Naive thymus-derived CD8-positive, alpha-beta T cell (primary cell): ENCODE results near the gene FAM43A. TPM values are rescaled to one million over a fixed set of nuclear protein-coding genes. Genes with fewer than 3 reads are reported as not detected.

Source experiments
- ATAC-seq, 2 donors: fragments of 150-1000 bp; cut with Tn5 transposase in 1 of 2; sonication (Bioruptor Pico), chemical (Tn5 transposase) in 1 of 2; 1 replicate in 1 of 2; 2 replicates in 1 of 2; pipeline ENCODE4 v1.10.0; 2021; ENCODE audit warnings: mild to moderate bottlenecking in 2 of 2, moderate library complexity in 2 of 2
- POLR2A ChIA-PET: fragments of 350-600 bp; sonication (Branson Sonifier 250); formaldehyde crosslinking; loops from one replicate; lab custom pipeline; 2021; ENCODE audit warnings: antibody characterized with exemption; lab: Charles Lee
- DNase-seq, 10 donors: peaks; one replicate each; pipeline versions ENCODE4 v3.0.0 to v3.0.0-alpha.2; 2020 to 2022
- H3K27ac Mint-ChIP-seq, 10 donors: one replicate each; pipeline ENCODE4 v1.8.0; 2020 to 2022; ENCODE audit warnings: mild to moderate bottlenecking in 10 of 10, mixed read lengths in 10 of 10, moderate library complexity in 4 of 10, inconsistent platforms in 1 of 10
- H3K27me3 Mint-ChIP-seq, 5 donors: one replicate each; pipeline ENCODE4 v1.8.0; 2021 to 2022; ENCODE audit warnings: mixed read lengths in 5 of 5
- H3K36me3 Mint-ChIP-seq, 3 donors: one replicate each; pipeline ENCODE4 v1.8.0; 2020 to 2022; ENCODE audit warnings: mixed read lengths in 3 of 3, mild to moderate bottlenecking in 2 of 3, inconsistent platforms in 1 of 3
- H3K4me1 Mint-ChIP-seq, 4 donors: one replicate each; pipeline ENCODE4 v1.8.0; 2021 to 2022; ENCODE audit warnings: mixed read lengths in 4 of 4
- H3K4me3 Mint-ChIP-seq, 10 donors: one replicate each; pipeline ENCODE4 v1.8.0; 2020 to 2022; ENCODE audit warnings: mild to moderate bottlenecking in 10 of 10, mixed read lengths in 10 of 10, moderate library complexity in 6 of 10, inconsistent platforms in 1 of 10
- H3K9me3 Mint-ChIP-seq, 9 donors: one replicate each; pipeline ENCODE4 v1.8.0; 2020 to 2022; ENCODE audit warnings: mixed read lengths in 9 of 9, mild to moderate bottlenecking in 3 of 9, inconsistent platforms in 1 of 9, moderate library complexity in 1 of 9
- polyA plus RNA-seq, 3 donors: library from polyadenylated mRNA; unstranded; fragments of 300-500 nt; fragmentation: Illumina TruSeq; gene quantifications; one replicate each; pipeline ENCODE4 v1.2.3, GENCODE V29; 2021
- total RNA-seq, 8 experiments: library from RNA in 2 of 8; stranded (reverse) in 2 of 8; gene quantifications; one replicate each; pipeline ENCODE4 v1.2.3 and lab custom pipeline; 2021 to 2026

FAM43A gene
- total and polyA plus RNA-seq, 5 experiments from 2014 or later: 0.40 to 3.8 (median 1.1) TPM

- Mint-ChIP-seq H3K27me3 (peaks cover 0 to 15% (median 0%) of the 10 kb centered on the region in 5 donors), H3K27ac (peak overlapping the region in 2 of 10 donors; percentile 2 to 38), H3K36me3 (no peaks in the 10 kb centered on the region), H3K4me1 (peaks cover 16 to 33% (median 23%) of the 10 kb centered on the region in 4 donors), H3K9me3 (no peaks in the 10 kb centered on the region), H3K4me3 (no peak overlapping the region)
- DNase-seq (no peak), ATAC-seq (no peak)
- POLR2A ChIA-PET: no interaction called here
Measured at GRCh38 chr3:194680888-194681615, 4.6 kb upstream of the FAM43A start.

GRCh38 chr3:194682189-194682693 lies 3.4 kb upstream of the FAM43A start:
- Mint-ChIP-seq H3K4me1 (peaks cover 19 to 39% (median 32%) of the 10 kb centered on the region in 4 donors), H3K9me3 (no peaks in the 10 kb centered on the region), H3K27ac (peak overlapping the region in 4 of 10 donors; percentile 7 to 34 (median 12)), H3K27me3 (peaks cover 0 to 22% (median 2%) of the 10 kb centered on the region in 5 donors), H3K4me3 (no peak overlapping the region), H3K36me3 (no peaks in the 10 kb centered on the region)
- ATAC-seq: no peak
- POLR2A ChIA-PET: interaction anchor here (0.5 to 2.5 kb wide), 6 partner anchors 9 to 729 kb away, joined by 3 to 22 read pairs (median 8); partner anchors contain the start of genes LSG1 and XXYLT1
- no peak for DNase-seq

GRCh38 chr3:194682694-194683310 lies 2.9 kb upstream of the FAM43A start:
- POLR2A ChIA-PET: interaction anchor here (0.5 to 2.5 kb wide), 9 partner anchors 10 to 729 kb away, joined by 3 to 22 read pairs (median 5); partner anchors contain the start of genes LSG1 and XXYLT1
- no peaks in the 10 kb centered on the region for H3K36me3 Mint-ChIP-seq
- H3K27ac Mint-ChIP-seq: peak overlapping the region in 5 of 10 donors; percentile 7 to 79 (median 16)
- H3K4me1 Mint-ChIP-seq: peaks cover 20 to 41% (median 35%) of the 10 kb centered on the region in 4 donors
- DNase-seq (peak; percentile 20 to 82 (median 62)), ATAC-seq (peak; percentile 74 to 78)
- peak overlapping the region in 1 of 10 donors; percentile 12 for H3K4me3 Mint-ChIP-seq
- H3K27me3 Mint-ChIP-seq: peaks cover 0 to 24% (median 2%) of the 10 kb centered on the region in 5 donors
- no peaks in the 10 kb centered on the region for H3K9me3 Mint-ChIP-seq

GRCh38 chr3:194683380-194683779 lies 2.3 kb upstream of the FAM43A start:
- Mint-ChIP-seq H3K4me3 (no peak overlapping the region), H3K36me3 (no peaks in the 10 kb centered on the region), H3K27me3 (peaks cover 0 to 24% (median 2%) of the 10 kb centered on the region in 5 donors), H3K27ac (no peak overlapping the region), H3K9me3 (no peaks in the 10 kb centered on the region), H3K4me1 (peaks cover 20 to 44% (median 37%) of the 10 kb centered on the region in 4 donors)
- POLR2A ChIA-PET: interaction anchor here (1.4 to 2.5 kb wide), 6 partner anchors 11 to 587 kb away, joined by 3 to 22 read pairs (median 4); partner anchors contain the start of genes LSG1 and XXYLT1
- DNase-seq: no peak
- no peak for ATAC-seq

GRCh38 chr3:194685065-194685717 lies 492 bp upstream of the FAM43A start:
- Mint-ChIP-seq H3K4me1 (peaks cover 26 to 60% (median 50%) of the 10 kb centered on the region in 4 donors), H3K4me3 (peak overlapping the region; percentile 81 to 97 (median 90)), H3K27ac (peak overlapping the region in 6 of 10 donors; percentile 69 to 84 (median 76)), H3K36me3 (no peaks in the 10 kb centered on the region), H3K27me3 (peaks cover 0 to 38% (median 3%) of the 10 kb centered on the region in 5 donors), H3K9me3 (no peaks in the 10 kb centered on the region)
- no peak for DNase-seq
- peak in 1 of 2 donors; percentile 1 for ATAC-seq
- POLR2A ChIA-PET: interaction anchor here (3.5 kb wide), 2 partner anchors 14 to 585 kb away, joined by 24 to 31 read pairs; partner anchors contain the start of genes LSG1 and XXYLT1

GRCh38 chr3:194686414-194686815 lies 732 bp downstream of the FAM43A start:
- POLR2A ChIA-PET: interaction anchor here (1.5 to 3.5 kb wide), 6 partner anchors 11 to 584 kb away, joined by 4 to 31 read pairs (median 9); partner anchors contain the start of genes LSG1 and XXYLT1
- H3K27ac Mint-ChIP-seq: peak overlapping the region in 4 of 10 donors; percentile 31 to 78 (median 74)
- H3K4me3 Mint-ChIP-seq: peak overlapping the region; percentile 78 to 97 (median 91)
- DNase-seq: no peak
- peaks cover 0 to 48% (median 8%) of the 10 kb centered on the region in 5 donors for H3K27me3 Mint-ChIP-seq
- ATAC-seq: no peak
- H3K36me3 Mint-ChIP-seq: no peaks in the 10 kb centered on the region
- H3K4me1 Mint-ChIP-seq: peaks cover 26 to 71% (median 50%) of the 10 kb centered on the region in 4 donors
- H3K9me3 Mint-ChIP-seq: no peaks in the 10 kb centered on the region

- DNase-seq (peak in 6 of 10 donors; percentile 3 to 38 (median 22)), ATAC-seq (peak; percentile 6 to 11)
- peak overlapping the region; percentile 72 to 97 (median 86) for H3K4me3 Mint-ChIP-seq
- peak overlapping the region in 4 of 10 donors; percentile 38 to 87 (median 62) for H3K27ac Mint-ChIP-seq
- H3K9me3 Mint-ChIP-seq: no peaks in the 10 kb centered on the region
- POLR2A ChIA-PET: interaction anchor here (0.9 to 3.5 kb wide), 10 partner anchors 12 to 856 kb away, joined by 3 to 31 read pairs (median 4); partner anchors contain the start of genes LSG1, PPP1R2 and XXYLT1
- H3K4me1 Mint-ChIP-seq: peaks cover 26 to 77% (median 50%) of the 10 kb centered on the region in 4 donors
- H3K27me3 Mint-ChIP-seq: peaks cover 0 to 50% (median 8%) of the 10 kb centered on the region in 5 donors
- no peaks in the 10 kb centered on the region for H3K36me3 Mint-ChIP-seq
Measured at GRCh38 chr3:194686816-194687637, 1.3 kb downstream of the FAM43A start.

GRCh38 chr3:194687638-194688199 lies 2.0 kb downstream of the FAM43A start:
- Mint-ChIP-seq H3K27me3 (peaks cover 0 to 51% (median 8%) of the 10 kb centered on the region in 5 donors), H3K9me3 (no peaks in the 10 kb centered on the region)
- peak; percentile 31 to 81 (median 56) for DNase-seq

GRCh38 chr3:194688200-194688740 lies 2.6 kb downstream of the FAM43A start:
- ATAC-seq (peak; percentile 8 to 21), DNase-seq (peak in 1 of 10 donors; percentile 39)
- Mint-ChIP-seq H3K9me3 (no peaks in the 10 kb centered on the region), H3K27ac (peak overlapping the region in 4 of 10 donors; percentile 25 to 79 (median 56)), H3K36me3 (no peaks in the 10 kb centered on the region), H3K27me3 (peaks cover 0 to 51% (median 8%) of the 10 kb centered on the region in 5 donors), H3K4me3 (peak overlapping the region; percentile 52 to 96 (median 76)), H3K4me1 (peaks cover 19 to 74% (median 40%) of the 10 kb centered on the region in 4 donors)
- POLR2A ChIA-PET: interaction anchor here (0.7 to 3.5 kb wide), 6 partner anchors 17 to 855 kb away, joined by 3 to 31 read pairs (median 4); partner anchors contain the start of genes LSG1 and PPP1R2

More at GRCh38 chr3:194687638-194688199, 2.0 kb downstream of the FAM43A start:
- H3K27ac Mint-ChIP-seq: peak overlapping the region in 4 of 10 donors; percentile 38 to 87 (median 62)
- ATAC-seq: peak; percentile 75 to 79
- POLR2A ChIA-PET: interaction anchor here (0.7 to 3.5 kb wide), 11 partner anchors 11 to 855 kb away, joined by 3 to 31 read pairs (median 4); partner anchors contain the start of genes LSG1, PPP1R2 and XXYLT1
- H3K4me3 Mint-ChIP-seq: peak overlapping the region; percentile 75 to 97 (median 86)
- peaks cover 21 to 74% (median 45%) of the 10 kb centered on the region in 4 donors for H3K4me1 Mint-ChIP-seq
- no peaks in the 10 kb centered on the region for H3K36me3 Mint-ChIP-seq

- H3K27ac Mint-ChIP-seq: peak overlapping the region in 2 of 10 donors; percentile 77 to 79
- H3K4me1 Mint-ChIP-seq: peaks cover 17 to 72% (median 38%) of the 10 kb centered on the region in 4 donors
- peak overlapping the region; percentile 52 to 96 (median 76) for H3K4me3 Mint-ChIP-seq
- H3K27me3 Mint-ChIP-seq: peaks cover 0 to 51% (median 8%) of the 10 kb centered on the region in 5 donors
- POLR2A ChIA-PET: interaction anchor here (0.7 to 3.5 kb wide), 2 partner anchors 18 to 55 kb away, joined by 4 to 31 read pairs; partner anchors contain the start of gene LSG1
- H3K36me3 Mint-ChIP-seq: no peaks in the 10 kb centered on the region
- no peaks in the 10 kb centered on the region for H3K9me3 Mint-ChIP-seq
- DNase-seq (no peak), ATAC-seq (no peak)
Measured at GRCh38 chr3:194688946-194689345, 3.3 kb downstream of the FAM43A start.
